ENCODE measurements around the gene STOM. TPM values are rescaled to one million over a fixed set of nuclear protein-coding genes. Genes with fewer than 3 reads are reported as not detected.

Gene STOM
- total and polyA plus RNA-seq, 4 donors = 311 to 470 (median 409) TPM

DNA sequence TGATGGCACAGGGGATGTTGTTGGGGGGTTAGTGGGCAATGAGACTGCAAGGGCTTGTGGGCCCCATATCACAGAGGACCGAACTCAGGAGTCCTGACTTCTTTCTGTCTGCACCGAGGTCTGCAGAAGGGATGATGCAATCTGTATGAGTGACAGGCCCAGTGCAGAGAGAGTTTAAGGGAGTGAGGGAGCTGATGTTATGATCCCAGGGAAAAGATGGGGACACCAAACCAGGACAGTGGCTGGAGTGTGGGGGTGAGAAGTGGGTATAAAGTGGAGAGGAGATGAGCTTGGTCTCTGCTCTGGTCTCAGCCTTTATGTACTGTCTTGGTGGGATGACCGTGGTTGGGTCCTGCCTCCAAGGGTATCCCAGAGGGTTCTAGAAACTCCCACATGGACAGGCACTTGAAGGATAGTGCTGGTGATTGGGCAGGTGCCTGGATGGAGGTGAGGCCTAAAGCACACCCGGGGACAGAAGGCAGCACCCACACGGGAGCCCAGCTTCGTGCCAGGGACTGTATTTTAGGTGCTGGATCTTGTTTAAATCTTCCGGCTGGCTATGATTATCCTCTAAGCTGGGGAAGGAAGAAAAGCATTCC is 80.2 kb downstream of the STOM start:
- Histone ChIP-seq H3K4me1 (ENCODE audit: control insufficient read depth in 5 of 5, insufficient read depth in 5 of 5, low read length in 5 of 5) (peaks cover 13 to 34% (median 23%) of the 10 kb centered on the region in 5 donors), H3K4me3 (no peak overlapping the region), H3K27ac (ENCODE audit: low read depth in 1 of 2, low read length in 1 of 2) (peak overlapping the region; percentile 93 to 100), H3K9ac (ENCODE audit: insufficient read depth in 1 of 2, low read length in 2 of 2) (no peak overlapping the region), H3K36me3 (ENCODE audit: control insufficient read depth in 4 of 4, insufficient read depth in 4 of 4, low read length in 4 of 4) (no peaks in the 10 kb centered on the region), H3K9me3 (ENCODE audit: control insufficient read depth in 4 of 4, insufficient read depth in 3 of 4, low read length in 3 of 4) (no peaks in the 10 kb centered on the region), H3K27me3 (ENCODE audit: control insufficient read depth in 3 of 3, insufficient read depth in 3 of 3, low read length in 2 of 3) (no peaks in the 10 kb centered on the region)
- ATAC-seq (ENCODE audit: insufficient read depth, low FRiP score) (no peak), DNase-seq (no peak)
- TF ChIP-seq, protein P1, sequence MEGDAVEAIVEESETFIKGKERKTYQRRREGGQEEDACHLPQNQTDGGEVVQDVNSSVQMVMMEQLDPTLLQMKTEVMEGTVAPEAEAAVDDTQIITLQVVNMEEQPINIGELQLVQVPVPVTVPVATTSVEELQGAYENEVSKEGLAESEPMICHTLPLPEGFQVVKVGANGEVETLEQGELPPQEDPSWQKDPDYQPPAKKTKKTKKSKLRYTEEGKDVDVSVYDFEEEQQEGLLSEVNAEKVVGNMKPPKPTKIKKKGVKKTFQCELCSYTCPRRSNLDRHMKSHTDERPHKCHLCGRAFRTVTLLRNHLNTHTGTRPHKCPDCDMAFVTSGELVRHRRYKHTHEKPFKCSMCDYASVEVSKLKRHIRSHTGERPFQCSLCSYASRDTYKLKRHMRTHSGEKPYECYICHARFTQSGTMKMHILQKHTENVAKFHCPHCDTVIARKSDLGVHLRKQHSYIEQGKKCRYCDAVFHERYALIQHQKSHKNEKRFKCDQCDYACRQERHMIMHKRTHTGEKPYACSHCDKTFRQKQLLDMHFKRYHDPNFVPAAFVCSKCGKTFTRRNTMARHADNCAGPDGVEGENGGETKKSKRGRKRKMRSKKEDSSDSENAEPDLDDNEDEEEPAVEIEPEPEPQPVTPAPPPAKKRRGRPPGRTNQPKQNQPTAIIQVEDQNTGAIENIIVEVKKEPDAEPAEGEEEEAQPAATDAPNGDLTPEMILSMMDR (IDR thresholded peaks at IDR 0.05; ENCODE audit: control extremely low read depth, extremely low read depth) = no peak
- WGBS, 2 donors = 67 to 75% methylated on average over 7 of the region's 7 CpGs

DNA sequence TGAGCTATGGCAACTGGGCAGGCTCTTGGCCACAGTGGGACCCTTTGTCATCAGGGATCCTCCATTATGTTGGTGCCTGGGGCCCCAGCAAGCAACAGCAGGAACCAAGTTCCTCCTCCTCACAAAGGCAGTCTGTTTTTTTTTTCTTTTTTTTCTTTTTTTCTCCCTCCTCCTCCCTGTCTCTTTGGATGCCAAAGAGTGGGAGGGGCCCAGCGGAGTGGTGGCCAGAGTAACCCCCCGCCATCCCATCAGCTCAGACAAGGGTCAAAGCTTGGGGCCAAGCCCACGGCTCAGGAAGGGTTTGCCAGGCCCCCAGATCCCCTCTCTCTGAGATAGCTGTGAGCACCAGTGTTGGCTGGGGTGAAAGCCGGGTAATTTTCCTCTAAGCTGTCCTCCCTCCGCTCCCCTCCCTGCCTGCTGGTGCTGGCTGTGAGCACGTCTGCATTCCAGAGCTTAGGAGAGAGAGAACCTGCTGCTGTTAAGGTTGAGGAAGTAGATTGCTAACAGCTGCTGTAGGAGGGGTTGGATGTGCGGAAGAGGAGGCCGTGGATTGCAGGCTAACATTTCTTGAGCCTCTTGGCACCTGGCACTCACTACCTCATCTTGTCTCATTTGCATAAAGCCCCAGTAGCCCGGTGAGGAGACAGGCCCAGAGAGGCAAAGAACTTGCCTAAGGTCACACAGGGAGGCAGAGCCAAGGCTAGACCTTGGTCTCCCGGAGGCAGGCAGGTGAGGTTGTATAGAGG is 80.9 kb downstream of the STOM start:
- 22 to 33% methylated on average over 10 of the region's 10 CpGs for WGBS, 2 donors
- no peaks in the 10 kb centered on the region for H3K36me3 ChIP-seq (ENCODE audit: control insufficient read depth in 4 of 4, insufficient read depth in 4 of 4, low read length in 4 of 4)
- H3K4me1 ChIP-seq (ENCODE audit: control insufficient read depth in 5 of 5, insufficient read depth in 5 of 5, low read length in 5 of 5) = peaks cover 13 to 38% (median 27%) of the 10 kb centered on the region in 5 donors
- TF ChIP-seq, protein P1 (IDR thresholded peaks at IDR 0.05; ENCODE audit: control extremely low read depth, extremely low read depth) = no peak
- H3K9ac ChIP-seq (ENCODE audit: insufficient read depth in 1 of 2, low read length in 2 of 2) = no peak overlapping the region
- H3K27ac ChIP-seq (ENCODE audit: low read depth in 1 of 2, low read length in 1 of 2) = peak overlapping the region; percentile 93 to 100
- ATAC-seq (ENCODE audit: insufficient read depth, low FRiP score) (peak; percentile 48), DNase-seq (peak; percentile 55 to 72 (median 68))
- no peaks in the 10 kb centered on the region for H3K9me3 ChIP-seq (ENCODE audit: control insufficient read depth in 4 of 4, insufficient read depth in 3 of 4, low read length in 3 of 4)
- no peaks in the 10 kb centered on the region for H3K27me3 ChIP-seq (ENCODE audit: control insufficient read depth in 3 of 3, insufficient read depth in 3 of 3, low read length in 2 of 3)
- no peak overlapping the region for H3K4me3 ChIP-seq

Other genes starting within 250 kb of the STOM start
- 100 to 1,000 TPM in 1 of 2 donors, 10 to 100 TPM in 1; 73.9 to 108 TPM for gene RAB14, start 168.4 kb downstream of the STOM start, total RNA-seq
- gene RAB14, start 168.4 kb downstream of the STOM start, polyA plus RNA-seq = 10 to 100 TPM; 26.3 to 37.8 TPM
- gene GSN, start 102.1 kb downstream of the STOM start, total RNA-seq = 100 to 1,000 TPM; 133 to 468 TPM
- gene GSN, start 102.1 kb downstream of the STOM start, polyA plus RNA-seq = 100 to 1,000 TPM; 201 to 265 TPM
- 1 to 10 TPM; 6.3 to 6.6 TPM for gene GGTA1, start 129.6 kb upstream of the STOM start, total RNA-seq
- gene GGTA1, start 129.6 kb upstream of the STOM start, polyA plus RNA-seq = 1 to 10 TPM; 1.5 to 5.4 TPM